GM21528 (cell line): ENCODE results near the gene ULBP2.
"Not testable (repeated sequence)": the region's sequence is repeated elsewhere in the genome, so short reads cannot be mapped to it uniquely, and the experiment has no call there.

Experiments used
- ATAC-seq: cut with Tn5 transposase; IDR thresholded peaks from one replicate; pipeline ENCODE4 v1.9.1; 2021; ENCODE audit warnings: mild to moderate bottlenecking, moderate library complexity; ENCODE audit not compliant: unreplicated experiment, low FRiP score

ULBP2 gene

GRCh38 chr6:149964308-149965193, 22.7 kb downstream of the ULBP2 start:
- ATAC-seq: no peak

GRCh38 chr6:149965194-149966020, 23.6 kb downstream of the ULBP2 start:
- ATAC-seq: no peak

- ATAC-seq: not testable (repeated sequence)
These were observed 24.5 kb downstream of the ULBP2 start for GRCh38 chr6:149966319-149966718.

DNA sequence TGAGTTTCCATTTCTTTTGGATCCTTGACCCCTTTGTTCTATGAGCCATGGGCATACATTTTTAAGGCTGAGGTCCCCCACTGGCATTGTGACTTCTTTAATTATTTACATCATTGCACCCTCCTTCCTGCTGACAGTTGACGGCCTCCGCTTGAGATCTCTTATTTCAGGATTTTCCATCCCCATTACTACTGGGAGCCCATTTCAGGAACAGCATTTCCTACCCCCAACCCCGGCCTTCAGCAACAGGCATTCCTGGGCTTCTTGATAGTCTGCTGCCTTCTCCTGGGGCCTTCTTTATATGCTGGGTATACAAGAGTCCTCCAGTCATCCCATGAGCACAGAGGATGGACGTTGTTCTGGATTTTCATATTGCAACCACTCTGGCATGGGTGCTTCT, 25.8 kb downstream of the ULBP2 start:
- no peak for ATAC-seq

GRCh38 chr6:149967999-149968398, 26.2 kb downstream of the ULBP2 start:
- ATAC-seq: not testable (repeated sequence)

- ATAC-seq: not testable (repeated sequence)
These were observed 27.1 kb downstream of the ULBP2 start for GRCh38 chr6:149968909-149969308.

DNA sequence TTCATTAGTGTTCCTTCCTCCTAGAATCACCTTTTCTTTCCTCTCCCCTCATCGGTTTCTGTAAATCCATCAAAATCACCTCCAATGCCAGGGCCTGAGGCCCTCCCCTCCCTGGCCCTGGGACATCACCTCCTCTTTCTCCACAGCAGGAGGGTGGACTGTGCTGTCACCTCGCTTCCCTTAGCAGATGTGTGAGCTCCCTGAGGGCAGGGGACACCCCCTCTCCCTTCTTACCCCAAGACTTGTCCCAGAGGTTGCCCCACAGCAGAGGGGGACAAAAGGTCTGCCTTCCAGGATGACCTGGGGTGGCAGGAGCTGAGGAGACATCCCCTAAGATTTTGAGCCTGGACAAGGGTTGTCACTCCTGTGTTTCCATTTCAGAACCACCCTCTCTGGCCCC, 27.8 kb downstream of the ULBP2 start:
- no peak for ATAC-seq

GRCh38 chr6:149974394-149974793, 32.6 kb downstream of the ULBP2 start:
- not testable (repeated sequence) for ATAC-seq

- no peak for ATAC-seq
These were observed 33.0 kb downstream of the ULBP2 start for GRCh38 chr6:149974825-149975224.

DNA sequence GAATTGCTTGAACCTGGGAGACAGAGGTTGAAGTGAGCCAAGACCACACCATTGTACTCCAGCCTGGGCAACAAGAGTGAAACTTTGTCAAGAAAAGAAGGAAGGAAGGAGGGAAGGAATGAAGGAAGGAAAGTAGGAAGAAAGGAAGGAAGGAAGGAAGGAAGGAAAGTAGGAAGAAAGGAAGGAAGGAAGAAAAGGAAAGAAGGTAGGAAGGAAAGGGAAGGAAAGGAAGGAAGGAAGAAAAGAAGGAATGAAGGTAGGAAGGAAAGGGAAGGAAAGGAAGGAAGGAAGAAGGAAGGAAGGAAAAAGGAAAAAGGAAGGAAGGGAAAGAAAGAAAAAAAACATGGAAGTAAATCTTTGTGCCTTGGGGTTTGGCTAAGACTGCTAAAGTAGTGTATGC, 33.6 kb downstream of the ULBP2 start:
- ATAC-seq: no peak

- no peak for ATAC-seq
These were observed 35.4 kb downstream of the ULBP2 start for GRCh38 chr6:149977221-149977620.

- no peak for ATAC-seq
These were observed 36.8 kb downstream of the ULBP2 start for GRCh38 chr6:149978610-149979009.

DNA sequence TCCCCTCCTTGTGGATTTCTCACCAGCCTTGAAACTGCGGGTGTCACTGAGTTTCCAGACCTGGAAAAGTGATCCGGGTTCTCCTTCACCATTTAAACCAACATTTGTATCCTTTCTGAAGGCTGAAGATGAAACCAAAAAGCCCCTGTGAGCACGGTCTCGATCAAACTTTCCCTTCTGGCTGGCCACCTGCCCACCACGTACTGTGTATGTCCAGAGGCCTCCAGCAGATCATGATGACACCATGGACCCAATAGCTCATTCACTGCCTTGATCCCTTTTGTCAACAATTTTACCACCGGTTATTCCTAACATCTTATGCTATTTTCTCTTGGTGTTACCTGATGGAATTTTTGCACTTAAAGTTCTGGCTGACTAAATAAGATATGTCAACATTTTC, 37.5 kb downstream of the ULBP2 start:
- no peak for ATAC-seq

DNA sequence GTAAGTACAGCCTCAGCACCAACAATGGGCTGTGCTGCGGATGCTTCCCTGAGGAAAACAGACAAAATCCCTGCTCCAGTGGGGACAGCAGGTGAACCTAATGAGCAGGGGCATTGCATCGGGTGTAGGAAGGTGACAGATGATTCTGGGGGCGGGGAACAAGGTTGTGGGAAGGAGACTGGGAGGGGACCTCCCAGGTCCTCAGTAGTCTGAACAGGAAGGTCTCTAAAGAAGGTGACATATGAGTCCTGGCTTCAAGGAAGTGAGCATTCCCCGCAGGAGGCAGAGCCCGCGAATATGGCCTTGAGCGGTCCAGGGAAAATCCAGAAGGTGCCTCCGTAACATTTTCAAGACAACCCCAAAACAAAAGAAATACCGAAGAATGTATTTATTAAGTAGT, 41.3 kb downstream of the ULBP2 start:
- no peak for ATAC-seq

GRCh38 chr6:149984773-149985172, 43.0 kb downstream of the ULBP2 start:
- ATAC-seq: no peak

DNA sequence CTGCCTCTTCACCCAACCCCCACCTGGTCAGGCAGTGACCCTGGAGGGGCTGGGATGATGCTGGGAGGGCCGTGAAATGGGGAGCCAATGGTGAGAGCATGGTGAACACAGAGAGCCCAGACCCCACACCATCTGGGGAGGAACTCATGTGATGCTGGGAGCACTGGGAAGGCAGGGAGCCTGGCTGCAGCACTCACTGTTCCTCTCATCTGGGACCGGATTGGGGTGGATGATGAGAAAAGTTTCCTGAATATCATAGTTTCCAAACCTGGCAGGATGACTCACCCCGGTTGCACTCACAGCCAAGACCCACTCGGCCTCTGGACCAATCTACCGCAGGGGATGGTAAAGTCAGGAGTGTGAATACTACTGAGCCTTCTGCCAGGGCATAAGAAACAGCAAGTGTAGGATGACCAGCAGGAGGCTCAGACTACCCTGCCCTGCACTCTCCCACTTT, 43.7 kb downstream of the ULBP2 start:
- ATAC-seq: no peak

GRCh38 chr6:149987602-149988107, 45.8 kb downstream of the ULBP2 start:
- no peak for ATAC-seq

- no peak for ATAC-seq
These were observed 46.9 kb downstream of the ULBP2 start for GRCh38 chr6:149988550-149989346.

- no peak for ATAC-seq
These were observed 48.4 kb downstream of the ULBP2 start for GRCh38 chr6:149990212-149990660.
